ENCODE measurements around the gene ROMO1. TPM values are rescaled to one million over a fixed set of nuclear protein-coding genes. Genes with fewer than 3 reads are reported as not detected.
A peak's percentile ranks its signal among the peaks of the same experiment; 100 is the strongest.

ROMO1 gene
- total RNA-seq (2022) (173 and 192 TPM in 2 replicates), Bru-seq, nascent RNA (percentile 81 among the genes with signal in this experiment), BruChase-seq, experiment 1, labeled RNA remaining after a 6-hour chase (percentile 61 among the genes with signal in this experiment), BruChase-seq, experiment 2, labeled RNA remaining after a 2-hour chase (percentile 56 among the genes with signal in this experiment)
- long read RNA-seq, transcript ROMO1-201 (2 exons, 496 nt) = minor isoform, 45 of 403 reads
- long read RNA-seq, transcript ROMO1-204 (3 exons, 498 nt) = minor isoform, 120 of 403 reads
- long read RNA-seq, transcript ROMO1-203 (3 exons, 422 nt) = major isoform, 168 of 403 reads
- long read RNA-seq, partial matches to known transcripts = 0 of 403 reads
- long read RNA-seq, other reads (novel, unspliced or antisense) = 67 of 403 reads

GRCh38 chr20:35699127-35699956 is at the start of gene ROMO1, which contains the start of gene NFS1:
Gene ROMO1, plus strand, starts transcription at chr20:35699405. Its CDS starts 228 bp downstream, at chr20:35699633.
Gene NFS1, minus strand, starts transcription at chr20:35699352. Its CDS starts 64 bp downstream, at chr20:35699288.
- ChIA-PET POLR2A (interaction anchor here (0.6 to 14.8 kb wide), 30 partner anchors 11 to 763 kb away, joined by 3 to 266 read pairs (median 6); partner anchors contain the start of genes CPNE1, ERGIC3, PHF20 and RBM12), CTCF (interaction anchor here (0.7 to 2.6 kb wide), 5 partner anchors 66 to 853 kb away, joined by 3 to 7 read pairs (median 3); partner anchors contain the start of gene SCAND1)
- H3K36me3 Mint-ChIP-seq (ENCODE audit: insufficient read depth, unreplicated experiment) = peaks cover 82% of the 10 kb centered on the region
- no peaks in the 10 kb centered on the region for H3K9me3 Mint-ChIP-seq (ENCODE audit: unreplicated experiment)
- peak within 1 kb of the TSS; percentile 98 for H3K4me3 Mint-ChIP-seq (ENCODE audit: unreplicated experiment)
- intact Hi-C loops (cut with micrococcal nuclease) = loop anchor here (2.0 kb wide), 1 partner anchor 189 kb away; no protein-coding TSS in a partner anchor
- no peaks in the 10 kb centered on the region for H3K27me3 Mint-ChIP-seq (ENCODE audit: insufficient read depth, unreplicated experiment)
- H3K4me1 Mint-ChIP-seq (ENCODE audit: insufficient read depth, unreplicated experiment) = peaks cover 19% of the 10 kb centered on the region
- TF ChIP-seq CTCF (IDR thresholded peaks at IDR 0.05; ENCODE audit: unreplicated experiment) = no peak
- peak; percentile 85 for DNase-seq (ENCODE audit: unreplicated experiment)
- peak within 1 kb of the TSS; percentile 99 for H3K27ac Mint-ChIP-seq (ENCODE audit: low read depth, unreplicated experiment)
- TSS peak; percentile 75 for BruUV-seq (replicated peaks)

GRCh38 chr20:35650632-35651031 is 48.6 kb upstream of the ROMO1 start:
- ChIA-PET CTCF (no interaction called here), POLR2A (interaction anchor here (1.5 to 3.2 kb wide), 2 partner anchors 12 to 134 kb away, joined by 4 to 34 read pairs; no protein-coding TSS in a partner anchor)
- no peaks in the 10 kb centered on the region for H3K9me3 Mint-ChIP-seq (ENCODE audit: unreplicated experiment)
- DNase-seq (ENCODE audit: unreplicated experiment) = no peak
- H3K4me1 Mint-ChIP-seq (ENCODE audit: insufficient read depth, unreplicated experiment) = no peaks in the 10 kb centered on the region
- no peak overlapping the region for H3K4me3 Mint-ChIP-seq (ENCODE audit: unreplicated experiment)
- H3K36me3 Mint-ChIP-seq (ENCODE audit: insufficient read depth, unreplicated experiment) = peaks cover 41% of the 10 kb centered on the region
- intact Hi-C loops (cut with micrococcal nuclease) = no loop called here
- H3K27ac Mint-ChIP-seq (ENCODE audit: low read depth, unreplicated experiment) = no peak overlapping the region
- no peaks in the 10 kb centered on the region for H3K27me3 Mint-ChIP-seq (ENCODE audit: insufficient read depth, unreplicated experiment)
- no TSS peak for BruUV-seq (replicated peaks)
- TF ChIP-seq CTCF (IDR thresholded peaks at IDR 0.05; ENCODE audit: unreplicated experiment) = no peak

- Mint-ChIP-seq H3K27me3 (ENCODE audit: insufficient read depth, unreplicated experiment) (no peaks in the 10 kb centered on the region), H3K9me3 (ENCODE audit: unreplicated experiment) (no peaks in the 10 kb centered on the region), H3K27ac (ENCODE audit: low read depth, unreplicated experiment) (no peak overlapping the region), H3K4me1 (ENCODE audit: insufficient read depth, unreplicated experiment) (peaks cover under 1% of the 10 kb centered on the region), H3K4me3 (ENCODE audit: unreplicated experiment) (no peak overlapping the region), H3K36me3 (ENCODE audit: insufficient read depth, unreplicated experiment) (peaks cover 38% of the 10 kb centered on the region)
- no TSS peak for BruUV-seq (replicated peaks)
- intact Hi-C loops (cut with micrococcal nuclease) = no loop called here
- no peak for DNase-seq (ENCODE audit: unreplicated experiment)
- TF ChIP-seq CTCF (IDR thresholded peaks at IDR 0.05; ENCODE audit: unreplicated experiment) = no peak
- POLR2A ChIA-PET = interaction anchor here (0.7 to 6.0 kb wide), 5 partner anchors 9 to 73 kb away, joined by 3 to 54 read pairs (median 4); partner anchors contain the start of genes CPNE1 and RBM12
- CTCF ChIA-PET = interaction anchor here (0.6 to 0.7 kb wide), 3 partner anchors 12 to 904 kb away, joined by 3 read pairs; no protein-coding TSS in a partner anchor
Observed at GRCh38 chr20:35651958-35652357, 47.2 kb upstream of the ROMO1 start.
